Loucy (cell line): ENCODE data around the gene NBEAL2.
A peak's percentile ranks its signal among the peaks of the same experiment; 100 is the strongest.

Source experiments
- H2AFZ ChIP-seq: fragments of 200-600 bp; sonication (generic); 2 replicates; pipeline ENCODE4 v1.6.0; 2016; ENCODE audit warnings: antibody characterized with exemption, mild to moderate bottlenecking, low read length, moderate library complexity
- H3F3A ChIP-seq: fragments of 200-600 bp; 2 replicates; pipeline ENCODE4 v1.6.0; 2016; ENCODE audit warnings: antibody characterized with exemption, low read depth, mild to moderate bottlenecking
- H3K27me3 ChIP-seq: fragments of 200-600 bp; sonication (generic); 2 replicates; pipeline ENCODE4 v1.6.1; 2014; ENCODE audit warnings: low read length, mild to moderate bottlenecking; ENCODE audit not compliant: insufficient read depth, poor library complexity, severe bottlenecking
- H3K36me3 ChIP-seq: fragments of 200-600 bp; sonication (generic); 2 replicates; pipeline ENCODE4 v1.6.1; 2016; ENCODE audit warnings: low read length; ENCODE audit not compliant: insufficient read depth
- H3K4me1 ChIP-seq: fragments of 200-600 bp; sonication (generic); 2 replicates; pipeline ENCODE4 v1.5.1; 2014; ENCODE audit warnings: low read length, mild to moderate bottlenecking; ENCODE audit not compliant: insufficient read depth, poor library complexity, severe bottlenecking
- H3K4me2 ChIP-seq: fragments of 200-600 bp; sonication (generic); 2 replicates; pipeline ENCODE4 v1.6.0; 2014; ENCODE audit warnings: antibody characterized with exemption, low read length, low read depth, mild to moderate bottlenecking; ENCODE audit not compliant: poor library complexity, severe bottlenecking
- H3K4me3 ChIP-seq: fragments of 200-600 bp; sonication (generic); 2 replicates; pipeline ENCODE4 v1.5.1; 2014; ENCODE audit warnings: low read length, mild to moderate bottlenecking, mixed read lengths; ENCODE audit not compliant: poor library complexity, severe bottlenecking
- H3K79me2 ChIP-seq: fragments of 200-600 bp; sonication (generic); 2 replicates; pipeline ENCODE4 v1.6.1; 2014; ENCODE audit warnings: low read length; ENCODE audit not compliant: insufficient read depth
- H3K9ac ChIP-seq: fragments of 200-600 bp; sonication (generic); 2 replicates; pipeline ENCODE4 v1.6.0; 2014; ENCODE audit warnings: mild to moderate bottlenecking, low read depth, low read length, moderate library complexity; ENCODE audit not compliant: poor library complexity, severe bottlenecking
- H3K9me2 ChIP-seq: fragments of 200-600 bp; sonication (generic); replicated peaks from 2 replicates; pipeline ENCODE4 v1.6.1; 2016; ENCODE audit warnings: low read depth, low read length, mixed read lengths
- H3K9me3 ChIP-seq: fragments of 200-600 bp; sonication (generic); 2 replicates; pipeline ENCODE4 v1.6.1; 2014; ENCODE audit warnings: mild to moderate bottlenecking, antibody characterized with exemption, low read length, low read depth; ENCODE audit not compliant: insufficient read depth
- H4K20me1 ChIP-seq: fragments of 200-600 bp; sonication (generic); 2 replicates; pipeline ENCODE4 v1.6.0; 2014; ENCODE audit warnings: antibody characterized with exemption, low read length, mild to moderate bottlenecking; ENCODE audit not compliant: insufficient read depth, poor library complexity, severe bottlenecking
- CTCF ChIP-seq: fragments of 200-600 bp; sonication (generic); conservative IDR thresholded peaks from 2 replicates; pipeline ENCODE4 v1.5.1; 2014; ENCODE audit warnings: mild to moderate bottlenecking, antibody characterized with exemption, low read length
- EZH2phosphoT487 ChIP-seq: fragments of 200-600 bp; IDR thresholded peaks from 2 replicates; pipeline ENCODE4 v1.6.1; 2018; ENCODE audit warnings: antibody characterized with exemption, mild to moderate bottlenecking, moderate library complexity, borderline replicate concordance

The NBEAL2 gene

GRCh38 chr3:46996689-46997452 is 17.4 kb downstream of the NBEAL2 start:
- Histone ChIP-seq H4K20me1 (no peaks in the 10 kb centered on the region), H2AFZ (no peak overlapping the region), H3K9me2 (no peaks in the 10 kb centered on the region), H3K36me3 (peaks cover 38% of the 10 kb centered on the region; the same call in 1 of the 2 replicates), H3K4me3 (no peak overlapping the region), H3K79me2 (peaks cover 6% of the 10 kb centered on the region; the same call in 1 of the 2 replicates), H3K9ac (peak overlapping the region; percentile 46), H3F3A (no peaks in the 10 kb centered on the region), H3K27me3 (no peaks in the 10 kb centered on the region), H3K4me2 (peak overlapping the region; percentile 46), H3K4me1 (peaks cover 18% of the 10 kb centered on the region), H3K9me3 (no peaks in the 10 kb centered on the region)
- no peak for TF ChIP-seq EZH2phosphoT487
- no peak for TF ChIP-seq CTCF

- Histone ChIP-seq H3K4me1 (peaks cover 18% of the 10 kb centered on the region), H3K79me2 (peaks cover 5% of the 10 kb centered on the region; the same call in 1 of the 2 replicates), H3K9me2 (no peaks in the 10 kb centered on the region), H3F3A (no peaks in the 10 kb centered on the region), H3K27me3 (no peaks in the 10 kb centered on the region), H3K9me3 (no peaks in the 10 kb centered on the region), H3K4me2 (peak overlapping the region; percentile 46), H4K20me1 (no peaks in the 10 kb centered on the region), H3K4me3 (no peak overlapping the region), H3K9ac (peak overlapping the region; percentile 46), H3K36me3 (peaks cover 45% of the 10 kb centered on the region; the same call in 1 of the 2 replicates), H2AFZ (no peak overlapping the region)
- TF ChIP-seq EZH2phosphoT487 (no peak), CTCF (no peak)
These were observed 18.1 kb downstream of the NBEAL2 start for GRCh38 chr3:46997453-46998091.

GRCh38 chr3:46998121-46998851 is 18.8 kb downstream of the NBEAL2 start:
- Histone ChIP-seq H3F3A (no peaks in the 10 kb centered on the region), H3K4me2 (no peak overlapping the region), H3K4me1 (peaks cover 18% of the 10 kb centered on the region), H3K9me3 (no peaks in the 10 kb centered on the region), H2AFZ (no peak overlapping the region), H3K79me2 (no peaks in the 10 kb centered on the region), H3K27me3 (no peaks in the 10 kb centered on the region), H3K9me2 (no peaks in the 10 kb centered on the region), H3K36me3 (peaks cover 50% of the 10 kb centered on the region; the same call in 1 of the 2 replicates), H3K4me3 (no peak overlapping the region), H3K9ac (no peak overlapping the region), H4K20me1 (no peaks in the 10 kb centered on the region)
- TF ChIP-seq EZH2phosphoT487 (no peak), CTCF (peak; percentile 88)
